ENCODE results near the gene WIPF1.

DNA sequence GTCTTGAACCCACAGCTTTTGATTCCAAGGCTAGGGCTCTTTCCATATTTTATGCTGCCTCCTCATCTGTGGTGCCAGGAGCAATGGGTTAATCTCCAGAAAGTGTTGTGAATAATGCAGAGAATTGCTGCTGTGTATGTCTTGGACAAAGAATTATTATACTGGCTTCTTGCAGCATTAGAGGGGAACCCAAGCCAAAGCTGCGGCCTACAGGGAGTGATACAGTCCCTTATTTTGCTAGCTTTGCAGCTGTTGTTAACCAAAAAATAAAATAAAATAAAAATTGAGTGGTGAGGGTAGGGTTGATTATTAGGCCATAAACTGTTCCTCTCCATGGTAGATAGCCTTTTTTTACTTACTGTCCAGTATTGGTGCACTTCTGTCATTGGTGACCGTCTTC, 16.7 kb downstream of the WIPF1 start:
- TF ChIP-seq, protein P1, sequence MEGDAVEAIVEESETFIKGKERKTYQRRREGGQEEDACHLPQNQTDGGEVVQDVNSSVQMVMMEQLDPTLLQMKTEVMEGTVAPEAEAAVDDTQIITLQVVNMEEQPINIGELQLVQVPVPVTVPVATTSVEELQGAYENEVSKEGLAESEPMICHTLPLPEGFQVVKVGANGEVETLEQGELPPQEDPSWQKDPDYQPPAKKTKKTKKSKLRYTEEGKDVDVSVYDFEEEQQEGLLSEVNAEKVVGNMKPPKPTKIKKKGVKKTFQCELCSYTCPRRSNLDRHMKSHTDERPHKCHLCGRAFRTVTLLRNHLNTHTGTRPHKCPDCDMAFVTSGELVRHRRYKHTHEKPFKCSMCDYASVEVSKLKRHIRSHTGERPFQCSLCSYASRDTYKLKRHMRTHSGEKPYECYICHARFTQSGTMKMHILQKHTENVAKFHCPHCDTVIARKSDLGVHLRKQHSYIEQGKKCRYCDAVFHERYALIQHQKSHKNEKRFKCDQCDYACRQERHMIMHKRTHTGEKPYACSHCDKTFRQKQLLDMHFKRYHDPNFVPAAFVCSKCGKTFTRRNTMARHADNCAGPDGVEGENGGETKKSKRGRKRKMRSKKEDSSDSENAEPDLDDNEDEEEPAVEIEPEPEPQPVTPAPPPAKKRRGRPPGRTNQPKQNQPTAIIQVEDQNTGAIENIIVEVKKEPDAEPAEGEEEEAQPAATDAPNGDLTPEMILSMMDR (IDR thresholded peaks at IDR 0.05; ENCODE audit: poor library complexity), result no peak
- no peak for TF ChIP-seq EZH2 (IDR thresholded peaks at IDR 0.05; ENCODE audit: borderline replicate concordance)

Data from hepatocyte (in vitro differentiated cells).